SK-N-SH (cell line): ENCODE data around the gene CHD5.

Experiments used
- CTCF ChIP-seq: fragments of 200-600 bp; sonication (generic); IDR thresholded peaks from 2 replicates; pipeline ENCODE4 v1.6.1; 2017; ENCODE audit warnings: antibody characterized with exemption, mild to moderate bottlenecking, moderate library complexity
- EP300 ChIP-seq, 2 experiments: IDR thresholded peaks; 2 replicates each; pipeline versions ENCODE4 v1.4.0 to v1.6.1; 2012; ENCODE audit warnings: borderline replicate concordance in 1 of 2, low read depth in 1 of 2, low read length in 1 of 2
- REST ChIP-seq: IDR thresholded peaks from 2 replicates; pipeline ENCODE4 v1.6.1; 2012; ENCODE audit warnings: mild to moderate bottlenecking, low read depth, low read length, moderate library complexity
- USF2 ChIP-seq: fragments of 150-350 bp; IDR thresholded peaks from 2 replicates; pipeline ENCODE4 v1.6.1; 2017; ENCODE audit warnings: antibody characterized with exemption, low read length, low read depth, borderline replicate concordance
- YY1 ChIP-seq: IDR thresholded peaks from 2 replicates; pipeline ENCODE4 v1.4.0; 2012; ENCODE audit warnings: low read depth, mild to moderate bottlenecking

DNA sequence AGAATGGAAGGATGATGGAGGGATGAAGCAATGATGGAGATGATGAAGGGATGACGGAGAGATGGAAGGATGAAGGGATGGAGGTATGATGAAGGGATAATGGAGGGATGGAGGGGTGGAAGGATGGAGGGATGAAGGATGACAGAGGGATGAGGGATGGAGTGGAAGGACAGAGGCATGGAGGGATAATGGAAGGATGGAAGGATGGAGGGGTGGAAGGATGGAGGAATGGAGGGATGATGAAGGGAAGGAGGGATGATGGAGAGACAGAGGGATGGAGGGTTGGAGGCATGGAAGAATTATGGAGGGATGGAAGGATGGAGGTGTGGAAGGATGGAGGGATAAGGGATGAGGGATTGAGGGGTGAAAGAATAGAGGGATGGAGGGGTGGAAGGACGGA is 71.6 kb downstream of the CHD5 start:
- TF ChIP-seq EP300 (IDR thresholded peaks at IDR 0.05; ENCODE audit: borderline replicate concordance in 1 of 2, low read depth in 1 of 2, low read length in 1 of 2) (no peak), YY1 (no peak), CTCF (no peak), USF2 (no peak), REST (no peak)
